Suprapubic skin (tissue), 4 donors: ENCODE results near the gene ZNF653. TPM values are rescaled to one million over a fixed set of nuclear protein-coding genes. Genes with fewer than 3 reads are reported as not detected.

Experiments used
- DNase-seq, 2 donors: peaks; one replicate each; pipeline ENCODE4 v3.0.0-alpha.2; 2019; ENCODE audit warnings: low spot score in 2 of 2
- H3K27ac ChIP-seq: fragments of 200-600 bp; sonication (generic); one replicate; pipeline ENCODE4 v1.5.1; 2019
- H3K27me3 ChIP-seq: fragments of 200-600 bp; sonication (generic); one replicate; pipeline ENCODE4 v1.5.1; 2019
- H3K36me3 ChIP-seq: fragments of 200-600 bp; sonication (generic); one replicate; pipeline ENCODE4 v1.5.1; 2019
- H3K4me1 ChIP-seq: fragments of 200-600 bp; sonication (generic); one replicate; pipeline ENCODE4 v1.5.1; 2019
- H3K4me3 ChIP-seq: fragments of 200-600 bp; sonication (generic); one replicate; pipeline ENCODE4 v1.5.1; 2019; ENCODE audit warnings: mild to moderate bottlenecking
- H3K9me3 ChIP-seq: fragments of 200-600 bp; sonication (generic); one replicate; pipeline ENCODE4 v1.5.1; 2019
- EP300 ChIP-seq: sonication (generic); formaldehyde crosslinking; IDR thresholded peaks from one replicate; pipeline ENCODE4 v1.6.1; 2017; ENCODE audit warnings: antibody characterized with exemption
- POLR2A ChIP-seq, 2 donors: fragments of 450-650 bp; IDR thresholded peaks; one replicate each; pipeline ENCODE4 v1.6.1; 2017; ENCODE audit warnings: antibody characterized with exemption in 2 of 2, mild to moderate bottlenecking in 2 of 2, moderate library complexity in 2 of 2
- POLR2AphosphoS5 ChIP-seq, 3 donors: sonication (generic); formaldehyde crosslinking; IDR thresholded peaks; one replicate each; pipeline ENCODE4 v1.6.1; 2017; ENCODE audit warnings: antibody characterized with exemption in 3 of 3
- WGBS: methylation state at CpG from one replicate; pipeline ENCODE4 v1.1.5; 2018; 5-methylcytosine and 5-hydroxymethylcytosine counted together
- total RNA-seq, 4 donors: library from RNA; depleted of rRNA; stranded (reverse); fragments of >200 nt; gene quantifications; one replicate each; pipeline ENCODE4 v1.1.0, GENCODE V29; 2016
- TF ChIP-seq, protein P1 (sequence below), 2 donors: fragments of 200-600 bp in 1 of 2; fragments of 450-650 bp in 1 of 2; sonication (generic) in 1 of 2; IDR thresholded peaks; one replicate each; pipeline ENCODE4 v1.5.1; 2016 to 2019; ENCODE audit warnings: antibody characterized with exemption in 2 of 2, mild to moderate bottlenecking in 1 of 2, moderate library complexity in 1 of 2

The ZNF653 gene
- total RNA-seq, 4 donors from 2014 or later, result 10.1 to 19.1 (median 11.8) TPM

DNA sequence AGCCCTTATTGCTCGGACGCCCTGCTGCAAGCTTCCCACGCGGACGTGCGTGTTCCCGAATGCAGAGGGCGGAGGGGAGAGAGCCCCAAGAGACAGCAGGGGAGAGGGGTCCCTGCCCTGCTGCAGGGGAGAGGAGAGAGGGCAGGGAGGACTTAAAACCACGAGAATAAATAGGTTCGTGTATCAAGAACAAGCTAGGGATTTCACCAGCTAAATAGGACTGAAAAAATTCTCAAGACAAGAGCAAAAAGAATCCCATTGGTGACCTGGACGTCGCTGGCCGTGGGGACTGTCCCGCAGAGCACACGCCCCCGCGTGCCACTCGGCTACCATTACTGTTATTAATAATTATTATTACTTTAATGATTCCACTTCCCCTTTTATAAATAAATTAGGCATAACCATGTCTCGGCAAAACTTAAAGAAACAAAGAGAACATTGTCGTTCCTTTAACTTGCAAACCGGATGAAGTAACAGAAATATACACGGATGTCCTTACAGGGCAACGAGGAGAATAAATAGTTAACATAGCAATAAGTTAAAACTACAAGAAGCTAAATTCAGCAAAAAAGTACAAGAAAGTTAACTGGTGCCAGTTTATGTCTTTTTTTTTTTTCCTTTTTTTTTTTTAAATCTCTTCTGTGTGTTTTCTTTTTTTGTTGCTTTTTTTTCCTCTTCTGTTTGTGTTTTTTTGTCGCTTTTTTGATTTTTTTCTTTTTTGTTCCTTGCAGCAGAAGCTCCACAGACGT is 53.6 kb downstream of the ZNF653 start:
- Histone ChIP-seq H3K27ac (no peak overlapping the region), H3K36me3 (peaks cover 41% of the 10 kb centered on the region), H3K4me3 (no peak overlapping the region), H3K4me1 (no peaks in the 10 kb centered on the region), H3K9me3 (no peaks in the 10 kb centered on the region), H3K27me3 (no peaks in the 10 kb centered on the region)
- no peak for DNase-seq
- WGBS, result 43% methylated on average over 25 of the region's 25 CpGs
- TF ChIP-seq EP300 (no peak), POLR2A (IDR thresholded peaks at IDR 0.05) (no peak), POLR2AphosphoS5 (IDR thresholded peaks at IDR 0.05) (no peak)
- TF ChIP-seq, protein P1, sequence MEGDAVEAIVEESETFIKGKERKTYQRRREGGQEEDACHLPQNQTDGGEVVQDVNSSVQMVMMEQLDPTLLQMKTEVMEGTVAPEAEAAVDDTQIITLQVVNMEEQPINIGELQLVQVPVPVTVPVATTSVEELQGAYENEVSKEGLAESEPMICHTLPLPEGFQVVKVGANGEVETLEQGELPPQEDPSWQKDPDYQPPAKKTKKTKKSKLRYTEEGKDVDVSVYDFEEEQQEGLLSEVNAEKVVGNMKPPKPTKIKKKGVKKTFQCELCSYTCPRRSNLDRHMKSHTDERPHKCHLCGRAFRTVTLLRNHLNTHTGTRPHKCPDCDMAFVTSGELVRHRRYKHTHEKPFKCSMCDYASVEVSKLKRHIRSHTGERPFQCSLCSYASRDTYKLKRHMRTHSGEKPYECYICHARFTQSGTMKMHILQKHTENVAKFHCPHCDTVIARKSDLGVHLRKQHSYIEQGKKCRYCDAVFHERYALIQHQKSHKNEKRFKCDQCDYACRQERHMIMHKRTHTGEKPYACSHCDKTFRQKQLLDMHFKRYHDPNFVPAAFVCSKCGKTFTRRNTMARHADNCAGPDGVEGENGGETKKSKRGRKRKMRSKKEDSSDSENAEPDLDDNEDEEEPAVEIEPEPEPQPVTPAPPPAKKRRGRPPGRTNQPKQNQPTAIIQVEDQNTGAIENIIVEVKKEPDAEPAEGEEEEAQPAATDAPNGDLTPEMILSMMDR (IDR thresholded peaks at IDR 0.05), result no peak

DNA sequence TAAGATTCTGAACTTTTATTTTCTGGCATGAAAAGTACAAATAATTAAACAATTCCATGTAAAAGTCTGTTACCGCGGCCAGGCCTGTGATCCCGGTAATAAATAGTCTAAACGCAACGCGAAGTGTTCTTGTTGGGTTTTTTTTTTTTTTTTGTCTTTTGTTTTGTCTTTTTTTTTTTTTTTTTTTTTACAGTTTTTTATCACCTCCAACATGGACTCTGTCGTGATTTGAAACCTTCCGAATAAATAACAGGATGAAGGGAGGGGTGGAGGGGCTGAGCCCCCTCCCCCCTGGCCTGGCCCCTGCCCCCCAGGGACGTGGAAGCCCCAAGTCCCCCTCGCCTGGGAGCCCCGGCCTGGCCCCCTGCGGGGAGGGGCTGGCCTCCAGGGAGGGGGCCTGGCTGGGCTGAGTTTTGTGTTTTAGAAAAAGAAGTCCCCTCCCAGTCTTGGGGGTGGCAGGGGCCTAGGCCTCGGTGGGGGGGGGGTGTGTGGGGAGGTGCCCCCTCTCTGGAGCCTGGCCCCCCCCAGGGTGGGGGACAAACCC is 54.2 kb downstream of the ZNF653 start:
- WGBS, result 23% methylated on average over 11 of the region's 13 CpGs
- H3K4me3 ChIP-seq, result no peak overlapping the region
- DNase-seq, result no peak
- peaks cover 47% of the 10 kb centered on the region for H3K36me3 ChIP-seq
- no peaks in the 10 kb centered on the region for H3K4me1 ChIP-seq
- H3K27me3 ChIP-seq, result no peaks in the 10 kb centered on the region
- no peaks in the 10 kb centered on the region for H3K9me3 ChIP-seq
- no peak overlapping the region for H3K27ac ChIP-seq
- TF ChIP-seq POLR2A (IDR thresholded peaks at IDR 0.05), result no peak
- no peak for TF ChIP-seq POLR2AphosphoS5 (IDR thresholded peaks at IDR 0.05)
- TF ChIP-seq, protein P1 (IDR thresholded peaks at IDR 0.05), result no peak
- TF ChIP-seq EP300, result no peak

DNA sequence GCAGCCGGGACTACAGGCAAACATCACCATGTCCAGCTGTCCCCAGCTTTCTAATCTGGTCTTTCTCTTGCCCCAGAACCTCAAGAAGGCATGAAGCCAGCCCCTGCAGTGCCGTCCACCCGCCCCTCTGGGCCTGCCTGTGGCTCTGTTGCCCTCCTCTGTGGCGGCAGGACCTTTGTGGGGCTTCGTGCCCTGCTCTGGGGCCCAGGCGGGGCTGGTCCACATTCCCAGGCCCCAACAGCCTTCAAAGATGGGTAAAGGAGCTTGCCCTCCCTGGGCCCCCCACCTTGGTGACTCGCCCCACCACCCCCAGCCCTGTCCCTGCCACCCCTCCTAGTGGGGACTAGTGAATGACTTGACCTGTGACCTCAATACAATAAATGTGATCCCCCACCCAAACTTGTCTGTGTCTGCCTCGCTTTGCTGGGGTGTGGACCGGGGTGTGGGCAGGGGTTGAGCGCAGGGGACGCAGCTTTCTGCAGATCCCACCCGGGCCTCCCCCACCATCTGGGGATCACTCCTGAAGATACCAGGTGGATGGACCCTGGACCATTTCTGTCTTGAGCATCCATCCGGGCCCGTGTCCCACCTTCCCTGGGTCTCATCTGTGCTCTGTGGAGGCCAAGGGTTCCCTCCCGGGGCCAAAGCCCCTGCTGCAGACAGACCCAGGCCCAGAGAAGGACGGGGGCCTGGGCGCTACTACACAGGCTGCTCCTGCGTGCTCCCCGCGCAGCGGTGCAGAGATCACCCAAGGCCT is 54.9 kb downstream of the ZNF653 start:
- H3K9me3 ChIP-seq, result no peaks in the 10 kb centered on the region
- H3K27me3 ChIP-seq, result no peaks in the 10 kb centered on the region
- WGBS, result 83% methylated on average over 20 of the region's 21 CpGs
- H3K36me3 ChIP-seq, result peaks cover 54% of the 10 kb centered on the region
- no peak overlapping the region for H3K27ac ChIP-seq
- no peak for DNase-seq
- H3K4me3 ChIP-seq, result no peak overlapping the region
- no peak for TF ChIP-seq EP300
- TF ChIP-seq POLR2A (IDR thresholded peaks at IDR 0.05), result no peak
- TF ChIP-seq, protein P1 (IDR thresholded peaks at IDR 0.05), result no peak
- no peak for TF ChIP-seq POLR2AphosphoS5 (IDR thresholded peaks at IDR 0.05)
- H3K4me1 ChIP-seq, result no peaks in the 10 kb centered on the region

DNA sequence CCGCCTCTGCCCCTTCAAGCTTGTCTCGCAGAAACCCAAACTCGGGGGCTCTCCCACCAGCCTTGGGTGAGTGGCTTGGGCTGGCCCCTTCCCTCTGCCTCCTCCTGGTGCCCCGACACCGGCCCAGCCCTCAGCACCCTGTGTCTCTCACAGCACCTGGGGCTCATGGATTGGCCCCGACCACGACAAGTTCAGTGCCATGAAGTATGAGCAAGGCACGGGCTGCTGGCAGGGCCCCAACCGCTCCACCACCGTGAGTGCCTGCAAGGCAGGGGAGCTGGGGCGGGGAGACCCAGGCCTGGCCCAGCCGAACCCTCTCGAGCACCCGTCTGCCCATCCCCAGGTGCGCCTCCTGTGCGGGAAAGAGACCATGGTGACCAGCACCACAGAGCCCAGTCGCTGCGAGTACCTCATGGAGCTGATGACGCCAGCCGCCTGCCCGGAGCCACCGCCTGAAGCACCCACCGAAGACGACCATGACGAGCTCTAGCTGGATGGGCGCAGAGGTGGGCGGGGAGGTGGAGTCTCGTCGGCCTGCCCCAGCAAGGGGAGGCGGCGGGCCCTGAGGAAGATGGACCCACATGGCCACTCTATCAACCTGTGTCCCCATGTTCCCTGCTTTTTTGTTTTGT is 56.6 kb downstream of the ZNF653 start:
- DNase-seq, result no peak
- H3K27ac ChIP-seq, result no peak overlapping the region
- peaks cover 6% of the 10 kb centered on the region for H3K4me1 ChIP-seq
- TF ChIP-seq EP300, result no peak
- TF ChIP-seq POLR2A (IDR thresholded peaks at IDR 0.05), result no peak
- no peak for TF ChIP-seq POLR2AphosphoS5 (IDR thresholded peaks at IDR 0.05)
- TF ChIP-seq, protein P1 (IDR thresholded peaks at IDR 0.05), result no peak
- 87% methylated on average over 6 of the region's 31 CpGs for WGBS
- no peaks in the 10 kb centered on the region for H3K27me3 ChIP-seq
- H3K9me3 ChIP-seq, result no peaks in the 10 kb centered on the region
- peaks cover 71% of the 10 kb centered on the region for H3K36me3 ChIP-seq
- no peak overlapping the region for H3K4me3 ChIP-seq

DNA sequence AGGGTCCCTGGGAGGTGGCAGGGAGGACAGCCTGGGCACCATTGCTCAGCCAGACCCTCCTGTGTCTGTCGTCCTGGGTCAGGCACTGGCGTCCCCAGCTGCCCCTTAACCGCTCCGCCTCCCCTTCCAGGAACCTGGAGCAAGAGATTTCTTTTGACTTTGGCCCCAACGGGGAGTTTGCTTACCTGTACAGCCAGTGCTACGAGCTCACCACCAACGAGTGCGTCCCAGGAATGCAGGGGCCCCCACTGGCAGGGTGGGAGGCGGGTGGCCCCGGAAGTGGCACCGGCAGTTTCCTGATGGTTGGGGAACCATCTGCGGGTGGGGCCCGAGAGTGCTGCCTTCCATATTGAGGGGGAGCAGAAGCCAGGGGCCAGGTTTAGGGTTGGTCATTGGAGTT is 57.2 kb downstream of the ZNF653 start:
- TF ChIP-seq EP300 (no peak), POLR2AphosphoS5 (IDR thresholded peaks at IDR 0.05) (no peak), POLR2A (IDR thresholded peaks at IDR 0.05) (no peak)
- TF ChIP-seq, protein P1 (IDR thresholded peaks at IDR 0.05), result no peak
- peaks cover 77% of the 10 kb centered on the region for H3K36me3 ChIP-seq
- DNase-seq, result no peak
- no peaks in the 10 kb centered on the region for H3K27me3 ChIP-seq
- no peak overlapping the region for H3K4me3 ChIP-seq
- H3K27ac ChIP-seq, result no peak overlapping the region
- WGBS, result 92% methylated on average over 2 of the region's 13 CpGs
- peaks cover 11% of the 10 kb centered on the region for H3K4me1 ChIP-seq
- H3K9me3 ChIP-seq, result no peaks in the 10 kb centered on the region
